Activated CD8-positive, alpha-beta T cell treated with anti-CD3 and anti-CD28 coated beads for 36 hours (primary cell): Measurements from ENCODE around the gene NBEA. TPM values are rescaled to one million over a fixed set of nuclear protein-coding genes. Genes with fewer than 3 reads are reported as not detected.

Experiments
- ATAC-seq: fragments of 200-7000 bp; cut with Tn5 transposase; one replicate; pipeline ENCODE4 v1.10.0; 2021; ENCODE audit warnings: mild to moderate bottlenecking, moderate library complexity
- CTCF ChIA-PET: fragments of 350-600 bp; sonication (Branson Sonifier 250); formaldehyde crosslinking; loops from one replicate; lab custom pipeline; 2021; ENCODE audit warnings: antibody characterized with exemption; lab: Charles Lee
- POLR2A ChIA-PET: fragments of 350-600 bp; sonication (Branson Sonifier 250); formaldehyde crosslinking; loops from one replicate; lab custom pipeline; 2021; ENCODE audit warnings: antibody characterized with exemption; lab: Charles Lee
- DNase-seq: peaks from one replicate; pipeline ENCODE4 v3.0.0-alpha.2; 2020
- H3K27ac Mint-ChIP-seq: one replicate; pipeline ENCODE4 v1.8.0; 2021; ENCODE audit warnings: mild to moderate bottlenecking, mixed read lengths
- H3K27me3 Mint-ChIP-seq: one replicate; pipeline ENCODE4 v1.8.0; 2021; ENCODE audit warnings: mixed read lengths
- H3K36me3 Mint-ChIP-seq: one replicate; pipeline ENCODE4 v1.8.0; 2021; ENCODE audit warnings: low read depth, mixed read lengths
- H3K4me1 Mint-ChIP-seq: one replicate; pipeline ENCODE4 v1.8.0; 2021; ENCODE audit warnings: low read depth, mixed read lengths
- H3K4me3 Mint-ChIP-seq: one replicate; pipeline ENCODE4 v1.8.0; 2021; ENCODE audit warnings: mild to moderate bottlenecking, moderate library complexity, mixed read lengths
- H3K9me3 Mint-ChIP-seq: one replicate; pipeline ENCODE4 v1.8.0; 2021; ENCODE audit warnings: mixed read lengths
- intact Hi-C: fragments of 100-400 bp; cut with micrococcal nuclease; formaldehyde crosslinking; loops from one replicate; pipeline ENCODE4 v1.10.0; 2022
- total RNA-seq, 2 experiments: library from RNA; stranded (reverse); gene quantifications; one replicate each; pipeline ENCODE4 v1.2.3, GENCODE V29; 2021
- TF ChIP-seq, protein P1 (sequence below): fragments of 200-600 bp; IDR thresholded peaks from one replicate; pipeline ENCODE4 v1.8.0; 2022; ENCODE audit warnings: antibody characterized with exemption, mild to moderate bottlenecking

The NBEA gene
- total RNA-seq, 2 experiments from 2014 or later, result 0.38 to 0.60 TPM

- intact Hi-C loops, result no loop called here
- ChIA-PET POLR2A (no interaction called here), CTCF (interaction anchor here (0.9 kb wide), 1 partner anchor 485 kb away, joined by 3 read pairs; no protein-coding TSS in a partner anchor)
- Mint-ChIP-seq H3K9me3 (peaks cover 2% of the 10 kb centered on the region), H3K27me3 (no peaks in the 10 kb centered on the region), H3K4me1 (no peaks in the 10 kb centered on the region), H3K27ac (no peak overlapping the region), H3K4me3 (no peak overlapping the region), H3K36me3 (peaks cover 3% of the 10 kb centered on the region)
- TF ChIP-seq, protein P1, sequence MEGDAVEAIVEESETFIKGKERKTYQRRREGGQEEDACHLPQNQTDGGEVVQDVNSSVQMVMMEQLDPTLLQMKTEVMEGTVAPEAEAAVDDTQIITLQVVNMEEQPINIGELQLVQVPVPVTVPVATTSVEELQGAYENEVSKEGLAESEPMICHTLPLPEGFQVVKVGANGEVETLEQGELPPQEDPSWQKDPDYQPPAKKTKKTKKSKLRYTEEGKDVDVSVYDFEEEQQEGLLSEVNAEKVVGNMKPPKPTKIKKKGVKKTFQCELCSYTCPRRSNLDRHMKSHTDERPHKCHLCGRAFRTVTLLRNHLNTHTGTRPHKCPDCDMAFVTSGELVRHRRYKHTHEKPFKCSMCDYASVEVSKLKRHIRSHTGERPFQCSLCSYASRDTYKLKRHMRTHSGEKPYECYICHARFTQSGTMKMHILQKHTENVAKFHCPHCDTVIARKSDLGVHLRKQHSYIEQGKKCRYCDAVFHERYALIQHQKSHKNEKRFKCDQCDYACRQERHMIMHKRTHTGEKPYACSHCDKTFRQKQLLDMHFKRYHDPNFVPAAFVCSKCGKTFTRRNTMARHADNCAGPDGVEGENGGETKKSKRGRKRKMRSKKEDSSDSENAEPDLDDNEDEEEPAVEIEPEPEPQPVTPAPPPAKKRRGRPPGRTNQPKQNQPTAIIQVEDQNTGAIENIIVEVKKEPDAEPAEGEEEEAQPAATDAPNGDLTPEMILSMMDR, result no peak
- DNase-seq (no peak), ATAC-seq (no peak)
These were observed 296.2 kb downstream of the NBEA start for GRCh38 chr13:35238274-35238673.

- Mint-ChIP-seq H3K27ac (no peak overlapping the region), H3K4me1 (peaks cover 2% of the 10 kb centered on the region), H3K27me3 (no peaks in the 10 kb centered on the region), H3K4me3 (no peak overlapping the region), H3K9me3 (no peaks in the 10 kb centered on the region), H3K36me3 (no peaks in the 10 kb centered on the region)
- ChIA-PET POLR2A (no interaction called here), CTCF (no interaction called here)
- intact Hi-C loops, result no loop called here
- TF ChIP-seq, protein P1, result no peak
- ATAC-seq (no peak), DNase-seq (peak; percentile 5)
These were observed 310.6 kb downstream of the NBEA start for GRCh38 chr13:35252536-35253205.

- Mint-ChIP-seq H3K36me3 (no peaks in the 10 kb centered on the region), H3K27ac (no peak overlapping the region), H3K9me3 (no peaks in the 10 kb centered on the region), H3K4me3 (no peak overlapping the region), H3K27me3 (no peaks in the 10 kb centered on the region), H3K4me1 (peaks cover 2% of the 10 kb centered on the region)
- POLR2A ChIA-PET, result interaction anchor here (0.6 kb wide), 1 partner anchor 57 kb away, joined by 3 read pairs; no protein-coding TSS in a partner anchor
- DNase-seq (no peak), ATAC-seq (no peak)
- intact Hi-C loops, result no loop called here
- TF ChIP-seq, protein P1, result no peak
- CTCF ChIA-PET, result no interaction called here
These were observed 313.2 kb downstream of the NBEA start for GRCh38 chr13:35255241-35255640.

DNA sequence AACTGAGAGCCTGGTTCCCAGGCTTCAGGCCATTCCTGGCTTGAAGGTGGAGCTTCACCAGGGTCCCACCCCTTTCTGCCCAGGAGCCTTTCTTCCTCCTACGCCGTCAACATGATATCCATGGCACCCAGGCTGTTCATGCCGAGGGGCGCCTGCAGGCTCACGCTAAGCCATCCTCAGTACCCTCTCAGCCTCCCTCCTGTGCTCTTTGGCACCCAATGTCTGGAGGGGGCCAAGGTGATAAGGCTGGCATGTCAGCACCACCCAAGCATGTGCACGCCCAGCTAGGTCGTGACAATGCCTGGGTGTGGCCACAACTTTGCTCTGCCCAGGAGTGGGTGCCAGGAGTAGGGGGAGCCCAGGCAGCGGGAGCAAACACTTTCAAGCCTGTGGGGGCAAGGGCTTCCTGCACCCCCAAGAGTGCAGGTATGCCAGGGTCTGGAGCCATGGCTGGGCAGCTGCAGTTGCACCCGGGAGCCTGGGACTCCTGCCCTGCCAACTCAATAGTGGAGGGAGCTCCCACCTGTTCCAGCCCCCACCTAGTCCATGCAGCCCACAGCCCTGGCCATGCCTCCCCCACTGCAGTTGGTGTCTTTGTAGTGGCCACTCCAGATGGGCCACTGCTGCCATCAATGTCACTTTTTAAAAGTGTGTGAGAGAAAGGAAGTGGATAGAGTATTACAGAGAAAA, 314.5 kb downstream of the NBEA start:
- TF ChIP-seq, protein P1, result no peak
- H3K27me3 Mint-ChIP-seq, result no peaks in the 10 kb centered on the region
- no peak for ATAC-seq
- ChIA-PET CTCF (no interaction called here), POLR2A (no interaction called here)
- DNase-seq, result no peak
- H3K27ac Mint-ChIP-seq, result no peak overlapping the region
- peaks cover 2% of the 10 kb centered on the region for H3K4me1 Mint-ChIP-seq
- H3K4me3 Mint-ChIP-seq, result no peak overlapping the region
- intact Hi-C loops, result no loop called here
- H3K9me3 Mint-ChIP-seq, result no peaks in the 10 kb centered on the region
- no peaks in the 10 kb centered on the region for H3K36me3 Mint-ChIP-seq

GRCh38 chr13:35260316-35260715, 318.2 kb downstream of the NBEA start:
- intact Hi-C loops, result no loop called here
- H3K4me3 Mint-ChIP-seq, result no peak overlapping the region
- DNase-seq (no peak), ATAC-seq (no peak)
- H3K36me3 Mint-ChIP-seq, result no peaks in the 10 kb centered on the region
- CTCF ChIA-PET, result no interaction called here
- H3K9me3 Mint-ChIP-seq, result peaks cover 14% of the 10 kb centered on the region
- POLR2A ChIA-PET, result no interaction called here
- no peaks in the 10 kb centered on the region for H3K27me3 Mint-ChIP-seq
- H3K27ac Mint-ChIP-seq, result no peak overlapping the region
- TF ChIP-seq, protein P1, result no peak
- no peaks in the 10 kb centered on the region for H3K4me1 Mint-ChIP-seq
